ENCODE results near the gene PIGZ. TPM values are rescaled to one million over a fixed set of nuclear protein-coding genes. Genes with fewer than 3 reads are reported as not detected.

PIGZ gene
- total and polyA plus RNA-seq, 9 of the 15 experiments (the other 6 are each of a cell fraction or from before 2014, with no cell fraction given): 0.15 to 1.8 (median 0.76) TPM

GRCh38 chr3:197003461-197004385 is 35.1 kb upstream of the PIGZ start (continued):
- TF ChIP-seq ZBTB40 (IDR thresholded peaks at IDR 0.05): peak; percentile 47; the same call in 1 of the 2 replicates
- no peak for TF ChIP-seq ZBTB40 (CRISPR knock-in tag; IDR thresholded peaks at IDR 0.05)
- TF ChIP-seq ZNF395 (CRISPR knock-in tag; IDR thresholded peaks at IDR 0.05): 0 out of 2 replicates have a peak, but pooled peaks have one; percentile 8
- peak in 1 of 2 experiments; percentile 10; a peak in 1 of 4 replicates for TF ChIP-seq TEAD1 (CRISPR knock-in tag; IDR thresholded peaks at IDR 0.05)
- no peak for TF ChIP-seq ZNF830 (CRISPR knock-in tag; IDR thresholded peaks at IDR 0.05)
- no peak for TF ChIP-seq NRF1 (conservative IDR thresholded peaks at IDR 0.05 in 1 of 2, IDR thresholded peaks at IDR 0.05 in 1 of 2)
- no peak for TF ChIP-seq PHB2 (IDR thresholded peaks at IDR 0.05; ENCODE audit: low read depth)
